Suprapubic skin (tissue), 3 donors: Measurements from ENCODE around the gene OR4K14.

Source experiments
- CTCF ChIP-seq, 2 donors: fragments of 200-600 bp in 1 of 2; fragments of 450-650 bp in 1 of 2; sonication (generic) in 1 of 2; IDR thresholded peaks; one replicate each; pipeline ENCODE4 v1.5.1; 2016 to 2019; ENCODE audit warnings: antibody characterized with exemption in 2 of 2, mild to moderate bottlenecking in 1 of 2, moderate library complexity in 1 of 2
- POLR2A ChIP-seq, 2 donors: fragments of 450-650 bp; IDR thresholded peaks; one replicate each; pipeline ENCODE4 v1.6.1; 2017; ENCODE audit warnings: antibody characterized with exemption in 2 of 2, mild to moderate bottlenecking in 2 of 2, moderate library complexity in 2 of 2

- TF ChIP-seq CTCF (IDR thresholded peaks at IDR 0.05), result no peak
- no peak for TF ChIP-seq POLR2A (IDR thresholded peaks at IDR 0.05)
These were observed 17.2 kb downstream of the OR4K14 start, which contains the start of gene OR4Q2 for GRCh38 chr14:20001863-20002262.
